T-helper 2 cell (primary cell): ENCODE data around the gene CDH15.
A peak's percentile ranks its signal among the peaks of the same experiment; 100 is the strongest.

Experiments
- DNase-seq, 5 experiments: peaks; one replicate each; pipeline versions ENCODE4 v3.0.0 to v3.0.0-alpha.2; 2012 to 2022
- total RNA-seq, 2 donors: gene quantifications; one replicate each; lab custom pipeline; 2026; lab: John Stamatoyannopoulos, UW

The CDH15 gene
- 0 to 0.07 reads per million in 2 donors for total RNA-seq

DNA sequence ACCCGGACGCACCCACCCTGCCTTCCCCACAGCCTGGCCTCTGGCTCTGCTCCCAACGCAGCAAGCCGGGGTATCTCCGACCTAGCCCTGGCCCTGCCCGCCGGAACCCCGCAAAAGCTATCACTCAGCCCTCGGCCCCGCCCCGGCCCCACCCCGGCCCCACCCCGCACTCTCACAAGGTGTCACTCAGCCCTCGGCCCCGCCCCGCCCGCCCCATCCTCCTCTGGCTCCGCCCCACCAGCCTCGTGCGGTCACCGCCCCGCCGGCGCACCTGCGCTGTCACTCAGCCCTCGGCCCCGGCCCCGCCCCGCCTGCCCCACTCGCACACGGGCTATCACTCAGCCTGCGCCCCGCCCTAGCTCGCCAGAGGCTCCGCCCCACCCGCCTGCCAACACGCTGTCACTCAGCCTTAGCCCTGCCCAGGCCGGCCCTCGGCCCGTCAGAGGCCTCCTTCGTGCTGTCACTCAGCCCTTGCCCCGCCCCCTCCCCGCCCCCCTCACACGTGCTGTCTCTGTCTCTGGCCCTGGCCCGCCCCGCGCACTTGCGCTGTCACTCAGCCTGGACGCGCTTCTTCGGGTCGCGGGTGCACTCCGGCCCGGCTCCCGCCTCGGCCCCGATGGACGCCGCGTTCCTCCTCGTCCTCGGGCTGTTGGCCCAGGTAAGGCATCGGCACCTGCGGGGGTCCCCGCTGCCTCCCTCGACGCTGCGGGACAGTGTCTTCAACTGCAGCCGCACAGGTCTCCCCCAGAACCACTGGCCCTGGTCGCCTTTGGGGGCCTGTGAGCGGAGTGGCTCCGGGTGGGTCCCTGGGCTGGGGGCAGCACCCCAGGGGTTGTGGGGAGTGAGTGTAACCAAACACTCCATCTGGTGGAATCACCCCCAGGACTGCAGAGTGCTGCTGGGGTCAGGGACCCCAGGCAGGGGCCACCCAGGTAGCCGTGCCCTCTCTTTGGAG is at the start of gene CDH15:
TSS of gene CDH15 (plus strand) at position 533 of the 955 bp plus-strand sequence. CDS start at position 617, 84 bp downstream.
- peak; percentile 86 to 97 (median 94) for DNase-seq

GRCh38 chr16:89122322-89122851 is 49.2 kb upstream of the CDH15 start:
- DNase-seq, result peak in 3 of 5 experiments; percentile 53 to 62 (median 60)

DNA sequence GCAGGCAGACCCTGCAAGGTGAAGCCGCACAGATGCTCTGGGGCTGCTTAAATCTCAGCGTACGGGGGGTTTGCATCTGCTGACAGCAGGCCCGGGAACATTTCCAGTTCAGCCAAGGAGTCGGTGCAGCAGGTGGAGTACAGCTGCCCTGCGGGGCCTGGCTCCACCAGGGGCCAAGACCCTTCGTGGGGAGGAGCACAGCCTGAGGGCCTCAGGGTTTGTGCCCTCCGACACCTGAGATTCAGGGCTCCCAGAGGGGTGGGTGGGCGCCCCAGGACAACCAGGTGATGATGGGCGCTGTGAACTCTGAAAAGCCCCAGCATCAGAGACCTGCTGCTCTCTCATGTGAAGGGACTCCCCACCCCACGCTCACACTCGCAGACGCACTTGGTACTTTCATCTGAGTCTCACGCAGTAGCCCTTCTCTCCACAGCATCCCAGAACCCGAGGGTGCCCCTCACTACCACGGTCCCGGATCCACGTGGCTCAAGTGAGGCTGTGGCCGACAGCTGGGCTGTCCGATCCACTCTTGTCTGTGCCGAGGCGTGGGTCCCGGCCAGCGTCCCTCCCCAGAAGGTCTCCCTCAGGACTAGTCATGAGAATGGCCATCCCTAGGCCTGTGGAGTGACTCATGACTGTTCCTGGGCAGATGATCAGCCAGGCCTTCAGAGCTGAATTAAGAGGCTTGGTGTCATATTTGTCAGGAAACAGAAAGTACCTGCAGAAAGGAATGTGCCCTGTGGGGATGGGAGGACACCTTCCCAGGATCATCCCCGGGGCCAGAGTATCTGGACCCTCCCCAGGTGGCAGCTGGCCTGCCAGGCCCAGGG is 48.3 kb upstream of the CDH15 start:
- DNase-seq, result no peak

- no peak for DNase-seq
Observed at GRCh38 chr16:89123831-89124100, 47.8 kb upstream of the CDH15 start.

DNA sequence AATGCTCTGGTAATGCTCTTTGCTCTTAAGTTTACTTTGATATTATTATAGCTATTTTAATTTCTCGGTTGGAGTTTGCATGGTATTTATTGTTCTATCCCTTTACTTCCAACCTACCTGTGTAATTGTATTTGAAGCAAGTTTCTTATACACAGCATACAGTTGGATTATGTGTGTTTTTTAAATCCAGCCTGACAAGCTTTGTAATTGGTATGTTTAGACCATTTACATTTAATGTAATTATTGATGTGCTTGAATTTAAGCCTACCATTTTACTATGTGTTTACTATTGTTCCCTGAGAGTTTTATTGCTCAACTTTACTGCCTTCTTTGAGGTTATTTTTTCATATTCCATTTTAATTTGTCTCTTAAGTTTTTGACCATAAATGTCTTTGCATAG is 42.2 kb upstream of the CDH15 start:
- no peak for DNase-seq

DNA sequence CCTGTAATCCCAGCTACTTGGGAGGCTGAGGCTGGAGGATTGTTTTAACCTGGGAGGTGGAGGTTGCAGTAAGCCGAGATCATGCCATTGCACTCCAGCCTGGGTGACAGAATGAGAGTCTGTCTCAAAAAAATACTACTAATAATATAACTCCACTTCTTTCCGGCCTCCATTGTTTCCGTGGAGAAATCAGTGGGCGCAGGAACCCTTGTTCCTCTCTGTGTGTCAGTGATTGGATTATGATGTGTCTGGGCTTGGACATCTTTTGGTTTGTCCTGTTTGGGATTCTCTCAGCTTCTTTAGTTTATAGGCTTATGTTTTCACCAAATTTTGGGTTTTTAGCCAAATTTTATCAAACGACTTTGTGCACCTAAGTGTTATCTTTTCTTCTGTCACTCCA is 41.1 kb upstream of the CDH15 start:
- no peak for DNase-seq

DNA sequence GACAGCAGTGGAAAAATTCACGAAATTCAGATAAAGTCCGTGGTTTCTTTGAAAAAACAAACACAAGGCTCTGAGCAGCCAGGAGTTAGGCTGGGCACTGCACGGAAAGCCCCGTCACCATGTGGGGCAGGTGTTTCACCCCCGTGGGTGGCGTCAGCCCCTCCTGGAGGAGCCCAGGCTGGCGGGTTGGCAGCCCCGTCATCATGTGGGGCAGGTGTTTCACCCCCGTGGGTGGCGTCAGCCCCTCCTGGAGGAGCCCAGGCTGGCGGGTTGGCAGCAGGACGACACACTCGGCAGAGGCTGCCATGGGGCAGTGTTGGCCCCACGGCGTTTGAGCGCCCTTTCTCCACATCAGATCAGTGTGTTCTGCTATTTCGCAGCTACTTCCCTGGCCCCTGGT is 39.8 kb upstream of the CDH15 start:
- no peak for DNase-seq

- no peak for DNase-seq
Observed at GRCh38 chr16:89132194-89133005, 39.1 kb upstream of the CDH15 start.

DNA sequence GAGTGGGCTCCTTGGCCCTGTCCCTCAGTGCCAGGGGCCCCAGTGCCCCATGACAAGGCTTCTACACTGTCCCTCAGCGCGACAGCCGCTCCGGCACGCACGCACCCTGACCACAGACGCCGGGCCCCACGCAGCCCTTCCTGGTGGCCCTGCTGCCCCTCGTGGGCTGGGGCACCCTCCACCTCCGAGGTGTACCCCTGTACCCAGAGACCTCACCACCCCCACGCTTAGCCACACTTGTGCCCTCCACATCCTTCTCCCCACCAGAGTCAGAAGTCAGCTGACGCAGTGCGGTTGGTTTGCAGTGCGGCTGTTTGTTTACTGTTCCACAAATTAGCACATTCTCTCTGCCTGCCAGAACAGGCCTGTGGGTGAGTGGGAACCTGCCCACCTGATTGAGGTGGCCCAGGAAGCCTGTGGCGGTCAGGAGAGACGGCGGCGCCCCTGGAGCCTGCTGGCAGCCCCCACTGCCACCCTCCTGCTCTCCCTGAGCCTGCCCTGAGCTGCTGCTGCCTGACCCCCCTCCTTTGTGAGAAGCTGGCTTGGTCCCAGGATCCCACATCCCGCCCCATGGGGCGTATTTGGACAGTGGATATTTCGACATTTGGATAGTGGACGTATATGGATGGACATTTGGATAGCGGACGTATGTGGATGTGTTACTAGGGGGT is 38.0 kb upstream of the CDH15 start:
- DNase-seq, result no peak

GRCh38 chr16:89134269-89134668 is 37.3 kb upstream of the CDH15 start:
- no peak for DNase-seq

DNA sequence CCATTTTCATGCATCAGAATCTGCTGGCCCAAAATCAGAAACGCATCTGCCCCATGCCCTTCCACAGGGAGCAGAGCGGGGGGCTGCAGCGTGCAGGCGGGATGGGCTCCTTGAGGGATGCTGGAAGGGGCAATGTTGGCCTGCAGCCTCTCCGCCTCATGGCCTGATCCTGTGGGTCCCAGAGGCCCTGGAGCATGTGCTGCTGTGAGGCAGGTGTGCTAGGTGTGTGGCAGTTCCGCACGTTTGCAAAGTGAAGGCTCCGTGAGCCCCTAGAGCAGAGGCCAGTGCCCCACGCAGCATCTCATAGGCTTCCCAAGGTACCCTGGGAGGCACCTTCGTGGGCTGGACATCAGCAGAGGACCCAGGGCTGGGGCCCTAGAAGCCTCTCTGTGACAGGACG is 36.4 kb upstream of the CDH15 start:
- no peak for DNase-seq

DNA sequence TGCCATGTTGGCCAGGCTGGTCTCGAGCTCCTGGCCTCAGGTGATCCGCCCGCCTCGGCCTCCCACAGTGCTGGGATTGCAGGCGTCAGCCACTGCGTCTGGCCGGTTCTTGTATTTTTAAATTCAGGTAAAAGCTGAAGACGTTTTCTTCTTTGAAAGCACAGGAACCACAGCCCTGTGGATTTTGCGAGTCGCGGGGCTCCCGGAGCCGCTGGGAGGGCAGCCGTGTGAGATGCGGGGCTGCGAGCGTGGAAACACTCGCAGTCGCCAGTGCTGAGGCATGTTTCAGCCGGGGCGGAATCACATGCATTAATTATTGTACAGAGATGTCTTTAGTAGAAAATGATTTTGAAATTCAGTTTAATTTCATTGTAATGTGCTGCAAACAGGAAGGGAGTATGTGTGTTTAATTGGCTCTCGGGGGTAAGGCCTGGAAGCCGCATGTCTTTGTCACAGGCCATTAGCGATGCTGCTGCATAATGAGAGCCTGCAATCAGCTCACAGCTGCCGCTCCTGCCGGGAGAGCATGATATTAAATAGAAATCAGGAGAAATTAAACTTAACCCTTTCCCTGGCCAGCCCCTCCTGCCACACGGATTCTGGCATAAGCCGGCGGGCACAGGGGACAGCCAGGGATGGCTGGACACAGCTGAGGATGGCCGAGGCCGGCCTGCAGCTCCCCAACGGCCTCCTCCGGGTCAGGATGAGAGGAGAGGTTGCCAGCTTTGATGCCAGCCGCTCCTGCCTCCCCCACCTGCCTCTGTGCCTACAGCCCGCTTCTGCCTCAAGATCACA is 35.4 kb upstream of the CDH15 start:
- DNase-seq, result no peak

GRCh38 chr16:89136931-89137330 is 34.6 kb upstream of the CDH15 start:
- no peak for DNase-seq

DNA sequence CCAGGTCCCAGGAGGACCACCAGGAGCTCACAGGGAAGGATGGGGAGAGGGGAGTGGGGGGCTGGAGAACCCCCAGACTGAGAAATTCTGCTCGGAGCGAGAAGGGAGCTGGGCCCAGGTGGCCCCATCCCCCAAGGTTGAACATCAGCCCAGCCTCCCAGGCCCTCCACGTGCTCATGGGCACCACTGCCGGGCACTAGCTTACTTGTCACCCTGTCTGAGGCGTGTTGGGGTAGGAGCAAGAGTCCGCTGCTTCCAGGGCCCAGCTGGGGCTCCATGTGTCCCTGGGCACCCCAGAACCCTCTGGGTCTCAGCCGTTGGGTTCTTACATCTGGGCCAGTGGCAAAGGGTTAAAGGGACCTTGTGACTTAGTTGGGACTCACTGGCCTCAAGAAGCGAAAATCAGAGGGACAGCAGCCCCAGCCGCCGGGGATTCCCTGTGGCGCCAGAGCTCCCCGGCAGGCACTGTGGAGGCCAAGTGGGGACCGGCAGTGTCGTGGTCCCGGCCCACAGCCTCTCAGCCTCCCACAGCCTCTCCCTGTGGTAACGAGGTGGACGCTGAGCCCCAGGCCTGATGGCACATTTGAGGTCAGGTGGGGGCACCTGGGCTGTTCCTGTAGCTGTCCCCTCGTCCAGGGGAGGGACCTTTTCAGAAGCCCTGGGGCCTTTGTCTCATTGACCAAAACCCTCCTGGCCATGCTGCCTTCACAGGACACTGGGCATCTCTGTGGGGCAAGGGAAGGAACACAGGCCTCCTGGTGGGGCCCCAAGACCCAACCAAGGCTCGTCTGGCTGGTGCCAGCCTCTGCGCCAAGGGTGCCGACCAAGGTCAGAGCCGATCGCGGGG is 33.7 kb upstream of the CDH15 start:
- DNase-seq, result no peak

DNA sequence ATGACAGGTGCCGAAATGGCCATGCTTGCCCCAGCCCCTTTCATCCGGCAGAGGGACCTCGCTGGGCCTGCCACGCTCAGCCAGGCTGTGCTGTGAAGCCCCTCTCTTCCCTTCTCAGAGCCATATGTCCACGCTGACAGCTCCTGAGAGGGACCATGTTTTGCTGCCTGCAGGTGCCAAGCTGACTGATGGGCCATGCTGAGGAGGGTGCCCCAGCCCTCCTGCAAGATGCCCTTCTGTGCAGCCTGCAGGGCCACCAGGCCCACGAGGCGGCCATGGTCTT is 33.1 kb upstream of the CDH15 start:
- no peak for DNase-seq

- no peak for DNase-seq
Observed at GRCh38 chr16:89138843-89139520, 32.6 kb upstream of the CDH15 start.

GRCh38 chr16:89139907-89140361 is 31.6 kb upstream of the CDH15 start:
- no peak for DNase-seq

GRCh38 chr16:89140401-89140800 is 31.1 kb upstream of the CDH15 start:
- DNase-seq, result no peak

DNA sequence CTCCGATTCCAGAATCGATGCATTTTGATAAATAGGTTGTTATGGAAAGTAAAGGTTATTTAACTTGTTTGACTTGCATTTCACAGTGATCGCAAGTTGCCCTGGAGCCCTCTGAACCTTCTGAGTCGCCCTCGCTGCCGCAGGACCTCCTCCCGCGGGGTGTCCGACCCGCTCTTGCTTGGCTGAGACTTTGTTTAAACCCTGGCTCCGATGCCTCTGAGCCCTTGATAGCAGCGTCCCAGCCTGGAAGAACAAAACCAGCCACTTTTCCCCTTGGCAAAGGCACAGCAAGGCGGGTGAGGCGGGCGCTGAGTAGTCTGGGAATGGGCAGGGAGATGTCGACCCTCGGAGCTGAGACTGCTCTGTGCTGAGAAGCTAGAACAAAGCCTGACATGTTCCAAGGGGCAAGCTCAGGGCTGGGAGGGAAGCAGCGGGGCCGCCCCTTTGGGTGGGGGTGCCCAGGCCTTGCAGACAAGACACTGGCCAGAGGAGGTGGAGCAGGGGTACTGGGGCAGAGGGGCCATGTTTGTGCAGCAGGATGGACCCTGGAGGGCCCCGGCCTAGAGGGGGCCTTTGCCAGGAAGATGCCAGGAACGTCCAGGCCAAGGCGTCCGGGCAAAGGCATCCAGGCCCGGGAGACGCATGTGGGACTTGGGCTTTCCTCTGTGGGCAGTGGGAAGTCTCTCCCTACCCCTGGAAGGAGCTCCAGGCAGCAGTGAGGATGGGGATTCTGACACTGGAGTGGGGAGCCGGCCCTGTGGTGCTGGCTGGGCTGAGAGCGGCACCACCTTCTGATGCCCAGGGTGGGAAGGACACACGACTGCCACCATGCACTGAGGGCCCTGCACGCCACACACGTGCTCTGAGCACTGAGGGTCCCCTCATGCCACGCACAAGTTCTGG is 30.3 kb upstream of the CDH15 start:
- DNase-seq, result no peak
